H1 (cell line): ENCODE results near the gene GP2. TPM values are rescaled to one million over a fixed set of nuclear protein-coding genes. Genes with fewer than 3 reads are reported as not detected.

Experiments used
- KDM5A ChIP-seq: fragments of 200-600 bp; IDR thresholded peaks from 2 replicates; pipeline ENCODE4 v1.7.1; 2012; ENCODE audit warnings: mild to moderate bottlenecking, low read length, inconsistent platforms, mixed read lengths
- polyA plus RNA-seq, 7 experiments: library from polyadenylated mRNA; depleted of rRNA in 3 of 7; stranded (reverse) in 5 of 7; unstranded in 2 of 7; fragments of >200 nt in 5 of 7; fragments of 200-250 nt in 2 of 7; gene quantifications; 1 replicate in 5 of 7; 2 replicates in 1 of 7; 4 replicates in 1 of 7; pipeline versions ENCODE4 v1.2.1 to v1.2.3, GENCODE V29; 2011 to 2013; ENCODE audit warnings: missing spikeins in 2 of 7, mixed read lengths in 2 of 7
- total RNA-seq: library from RNA; stranded (reverse); fragmentation: NEBNext Ultra II Directional; extraction: Animal tissue kit (Norgen Biotek cat#: 25700); gene quantifications from 2 replicates; pipeline ENCODE4 v1.2.1, GENCODE V29; 2021

Gene GP2
- total and polyA plus RNA-seq, 2 of the 8 experiments (the other 6 are each of a cell fraction or from before 2014, with no cell fraction given) = not detected

DNA sequence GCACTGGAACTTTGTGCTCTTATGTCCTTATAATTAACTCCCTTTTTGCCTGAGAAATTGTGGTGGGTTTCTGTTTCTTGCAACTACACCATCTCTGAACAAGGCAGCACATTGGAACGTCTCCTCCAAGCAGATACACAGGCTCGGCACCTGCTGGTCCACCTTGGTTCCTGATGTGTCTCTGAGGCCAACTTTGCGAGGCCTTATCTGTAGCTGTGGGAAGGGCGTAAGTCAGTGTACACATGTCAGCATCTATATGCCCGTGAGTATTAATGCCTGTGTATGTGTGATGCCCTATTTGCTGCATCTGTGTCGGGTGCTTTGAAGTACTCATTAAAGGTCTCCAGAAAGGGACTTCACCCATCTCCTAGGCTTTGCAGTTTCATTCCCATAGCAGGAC, 17.5 kb downstream of the GP2 start (continued):
- no peak for TF ChIP-seq KDM5A
